Activated CD4-positive, alpha-beta memory T cell treated with anti-CD3 and anti-CD28 coated beads, Interleukin-2, amount 10 ng/mL, durations not matched to agents 7 days and 5 days (primary cell): ENCODE data around the gene MCM3. TPM values are rescaled to one million over a fixed set of nuclear protein-coding genes. Genes with fewer than 3 reads are reported as not detected.

Source experiments
- CTCF ChIA-PET: fragments of 350-600 bp; sonication (Branson Sonifier 250); formaldehyde crosslinking; loops from one replicate; lab custom pipeline; 2021; ENCODE audit warnings: antibody characterized with exemption, inconsistent platforms; lab: Charles Lee
- POLR2A ChIA-PET: fragments of 350-600 bp; sonication (Branson Sonifier 250); formaldehyde crosslinking; loops from one replicate; lab custom pipeline; 2021; ENCODE audit warnings: antibody characterized with exemption; lab: Charles Lee
- DNase-seq: peaks from one replicate; pipeline ENCODE4 v3.0.0-alpha.2; 2020
- H3K27ac Mint-ChIP-seq: one replicate; pipeline ENCODE4 v1.8.0; 2021; ENCODE audit warnings: mild to moderate bottlenecking, mixed read lengths
- H3K27me3 Mint-ChIP-seq: one replicate; pipeline ENCODE4 v1.8.0; 2021; ENCODE audit warnings: mixed read lengths
- H3K36me3 Mint-ChIP-seq: one replicate; pipeline ENCODE4 v1.8.0; 2021; ENCODE audit warnings: low read depth, mixed read lengths
- H3K4me1 Mint-ChIP-seq: one replicate; pipeline ENCODE4 v1.8.0; 2021; ENCODE audit warnings: mixed read lengths
- H3K4me3 Mint-ChIP-seq: one replicate; pipeline ENCODE4 v1.8.0; 2021; ENCODE audit warnings: mild to moderate bottlenecking, mixed read lengths
- H3K9me3 Mint-ChIP-seq: one replicate; pipeline ENCODE4 v1.8.0; 2021; ENCODE audit warnings: mixed read lengths
- total RNA-seq, 2 experiments: library from RNA; stranded (reverse); gene quantifications; one replicate each; pipeline ENCODE4 v1.2.3, GENCODE V29; 2021

The MCM3 gene
- total RNA-seq, 2 experiments from 2014 or later: 149 TPM

- Mint-ChIP-seq H3K4me3 (no peak overlapping the region), H3K4me1 (peaks cover 8% of the 10 kb centered on the region), H3K27me3 (no peaks in the 10 kb centered on the region), H3K27ac (peak overlapping the region; percentile 47), H3K36me3 (peaks cover 76% of the 10 kb centered on the region), H3K9me3 (no peaks in the 10 kb centered on the region)
- ChIA-PET CTCF (interaction anchor here (0.6 to 3.8 kb wide), 28 partner anchors 9 to 372 kb away, joined by 3 to 51 read pairs (median 5); partner anchors contain the start of gene PAQR8), POLR2A (interaction anchor here (0.7 to 2.1 kb wide), 5 partner anchors 9 to 101 kb away, joined by 4 to 8 read pairs (median 5); no protein-coding TSS in a partner anchor)
- peak; percentile 77 for DNase-seq
Observed at GRCh38 chr6:52263709-52264540, 20.6 kb downstream of the MCM3 start.

GRCh38 chr6:52262620-52263344 lies 21.8 kb downstream of the MCM3 start:
- ChIA-PET POLR2A (interaction anchor here (0.6 to 1.5 kb wide), 4 partner anchors 8 to 98 kb away, joined by 3 to 5 read pairs (median 4); no protein-coding TSS in a partner anchor), CTCF (interaction anchor here (0.8 to 3.8 kb wide), 24 partner anchors 7 to 400 kb away, joined by 3 to 51 read pairs (median 5); no protein-coding TSS in a partner anchor)
- no peaks in the 10 kb centered on the region for H3K9me3 Mint-ChIP-seq
- peaks cover 67% of the 10 kb centered on the region for H3K36me3 Mint-ChIP-seq
- H3K27ac Mint-ChIP-seq: no peak overlapping the region
- H3K4me1 Mint-ChIP-seq: peaks cover 6% of the 10 kb centered on the region
- H3K4me3 Mint-ChIP-seq: no peak overlapping the region
- no peaks in the 10 kb centered on the region for H3K27me3 Mint-ChIP-seq
- no peak for DNase-seq

DNA sequence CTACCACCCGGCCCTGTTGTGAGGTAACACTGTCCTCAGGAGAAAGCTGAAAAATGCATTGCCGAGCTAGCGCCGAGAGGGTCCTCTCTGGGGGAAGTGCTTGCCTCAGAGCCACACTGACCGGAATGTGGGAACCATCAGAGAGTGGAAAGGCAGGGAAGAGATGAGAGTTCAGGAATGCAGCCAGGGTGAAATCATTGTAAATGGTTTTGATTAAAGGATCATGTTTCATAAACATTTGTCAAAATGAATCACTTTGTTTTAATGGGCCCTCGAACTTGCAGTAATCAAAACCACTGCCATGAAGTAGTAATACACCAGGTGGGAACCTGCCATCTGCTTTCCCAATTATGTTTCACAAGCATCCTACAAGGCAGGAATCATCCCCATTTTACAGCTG lies 23.3 kb downstream of the MCM3 start:
- H3K27me3 Mint-ChIP-seq: peaks cover 4% of the 10 kb centered on the region

DNA sequence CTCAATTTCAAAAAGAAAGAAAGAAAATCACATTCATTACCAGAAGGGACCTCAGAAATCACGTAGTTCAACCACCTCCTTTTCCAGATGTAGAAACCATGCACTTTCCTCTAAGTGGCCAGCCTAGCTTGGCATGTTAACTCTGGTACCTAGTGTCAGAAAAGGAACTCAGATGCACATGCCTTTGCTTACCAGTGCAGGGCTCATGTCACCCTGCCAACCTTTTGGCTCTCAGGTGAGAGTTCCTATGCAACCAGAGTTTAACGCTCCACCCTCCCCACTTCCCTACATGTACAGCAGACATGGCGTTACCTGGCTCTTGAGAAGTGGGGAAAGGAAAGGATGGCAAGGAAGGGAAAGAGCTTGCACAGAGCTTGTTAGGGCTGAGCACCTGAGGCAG lies 23.9 kb downstream of the MCM3 start:
- no peaks in the 10 kb centered on the region for H3K9me3 Mint-ChIP-seq
- peaks cover 4% of the 10 kb centered on the region for H3K27me3 Mint-ChIP-seq
- H3K4me3 Mint-ChIP-seq: no peak overlapping the region
- no peak for DNase-seq
- ChIA-PET CTCF (interaction anchor here (0.8 to 3.7 kb wide), 7 partner anchors 10 to 197 kb away, joined by 3 to 18 read pairs (median 4); no protein-coding TSS in a partner anchor), POLR2A (interaction anchor here (1.2 kb wide), 1 partner anchor 52 kb away, joined by 3 read pairs; no protein-coding TSS in a partner anchor)
- peaks cover 10% of the 10 kb centered on the region for H3K4me1 Mint-ChIP-seq
- H3K27ac Mint-ChIP-seq: no peak overlapping the region
- peaks cover 49% of the 10 kb centered on the region for H3K36me3 Mint-ChIP-seq

More for the DNA sequence above, 23.3 kb downstream of the MCM3 start:
- Mint-ChIP-seq H3K4me1 (peaks cover 7% of the 10 kb centered on the region), H3K27ac (no peak overlapping the region), H3K4me3 (no peak overlapping the region), H3K36me3 (peaks cover 53% of the 10 kb centered on the region), H3K9me3 (no peaks in the 10 kb centered on the region)
- ChIA-PET POLR2A (interaction anchor here (1.1 kb wide), 1 partner anchor 23 kb away, joined by 3 read pairs; the partner anchor contains the start of gene MCM3), CTCF (interaction anchor here (1.0 to 3.7 kb wide), 7 partner anchors 9 to 402 kb away, joined by 3 to 18 read pairs (median 5); no protein-coding TSS in a partner anchor)
- no peak for DNase-seq

GRCh38 chr6:52255434-52255833 lies 29.1 kb downstream of the MCM3 start:
- no peak overlapping the region for H3K27ac Mint-ChIP-seq
- peaks cover 40% of the 10 kb centered on the region for H3K27me3 Mint-ChIP-seq
- H3K4me3 Mint-ChIP-seq: peak overlapping the region; percentile 12
- H3K9me3 Mint-ChIP-seq: no peaks in the 10 kb centered on the region
- H3K4me1 Mint-ChIP-seq: peaks cover 46% of the 10 kb centered on the region
- ChIA-PET CTCF (interaction anchor here (1.4 kb wide), 1 partner anchor 9 kb away, joined by 6 read pairs; no protein-coding TSS in a partner anchor), POLR2A (interaction anchor here (1.4 to 1.9 kb wide), 2 partner anchors 8 to 135 kb away, joined by 3 to 4 read pairs; no protein-coding TSS in a partner anchor)
- DNase-seq: no peak
- peaks cover 6% of the 10 kb centered on the region for H3K36me3 Mint-ChIP-seq

GRCh38 chr6:52254731-52255378 lies 29.7 kb downstream of the MCM3 start:
- no peak for DNase-seq
- peak overlapping the region; percentile 12 for H3K27ac Mint-ChIP-seq
- ChIA-PET CTCF (interaction anchor here (0.9 to 1.6 kb wide), 3 partner anchors 9 to 189 kb away, joined by 3 to 7 read pairs (median 6); no protein-coding TSS in a partner anchor), POLR2A (interaction anchor here (1.4 to 1.9 kb wide), 2 partner anchors 9 to 136 kb away, joined by 3 to 4 read pairs; no protein-coding TSS in a partner anchor)
- peaks cover 3% of the 10 kb centered on the region for H3K36me3 Mint-ChIP-seq
- H3K4me3 Mint-ChIP-seq: peak overlapping the region; percentile 12
- peaks cover 43% of the 10 kb centered on the region for H3K27me3 Mint-ChIP-seq
- H3K9me3 Mint-ChIP-seq: no peaks in the 10 kb centered on the region
- H3K4me1 Mint-ChIP-seq: peaks cover 49% of the 10 kb centered on the region

GRCh38 chr6:52253494-52253893 lies 31.0 kb downstream of the MCM3 start:
- Mint-ChIP-seq H3K4me3 (no peak overlapping the region), H3K4me1 (peaks cover 49% of the 10 kb centered on the region), H3K9me3 (no peaks in the 10 kb centered on the region), H3K27ac (no peak overlapping the region), H3K27me3 (peaks cover 54% of the 10 kb centered on the region), H3K36me3 (no peaks in the 10 kb centered on the region)
- POLR2A ChIA-PET: interaction anchor here (1.0 to 1.2 kb wide), 3 partner anchors 14 to 97 kb away, joined by 4 to 5 read pairs (median 4); no protein-coding TSS in a partner anchor
- peak; percentile 52 for DNase-seq
- CTCF ChIA-PET: interaction anchor here (0.7 to 1.6 kb wide), 4 partner anchors 10 to 1543 kb away, joined by 3 to 7 read pairs (median 6); no protein-coding TSS in a partner anchor

- no peak overlapping the region for H3K4me3 Mint-ChIP-seq
- ChIA-PET CTCF (interaction anchor here (1.1 to 1.2 kb wide), 2 partner anchors 9 to 12 kb away, joined by 3 read pairs; no protein-coding TSS in a partner anchor), POLR2A (interaction anchor here (1.1 to 1.3 kb wide), 2 partner anchors 17 to 20 kb away, joined by 3 to 4 read pairs; no protein-coding TSS in a partner anchor)
- H3K9me3 Mint-ChIP-seq: no peaks in the 10 kb centered on the region
- no peak for DNase-seq
- H3K36me3 Mint-ChIP-seq: no peaks in the 10 kb centered on the region
- H3K4me1 Mint-ChIP-seq: peaks cover 48% of the 10 kb centered on the region
- no peak overlapping the region for H3K27ac Mint-ChIP-seq
- H3K27me3 Mint-ChIP-seq: peaks cover 61% of the 10 kb centered on the region
Observed at GRCh38 chr6:52251113-52251512, 33.4 kb downstream of the MCM3 start.

GRCh38 chr6:52249078-52249477 lies 35.5 kb downstream of the MCM3 start:
- ChIA-PET CTCF (interaction anchor here (0.8 kb wide), 1 partner anchor 16 kb away, joined by 3 read pairs; no protein-coding TSS in a partner anchor), POLR2A (no interaction called here)
- H3K4me1 Mint-ChIP-seq: peaks cover 30% of the 10 kb centered on the region
- no peak for DNase-seq
- H3K36me3 Mint-ChIP-seq: no peaks in the 10 kb centered on the region
- H3K27me3 Mint-ChIP-seq: peaks cover 63% of the 10 kb centered on the region
- no peak overlapping the region for H3K27ac Mint-ChIP-seq
- H3K9me3 Mint-ChIP-seq: no peaks in the 10 kb centered on the region
- H3K4me3 Mint-ChIP-seq: no peak overlapping the region

- Mint-ChIP-seq H3K9me3 (no peaks in the 10 kb centered on the region), H3K36me3 (no peaks in the 10 kb centered on the region), H3K4me1 (peaks cover 4% of the 10 kb centered on the region), H3K4me3 (no peak overlapping the region), H3K27ac (no peak overlapping the region), H3K27me3 (peaks cover 51% of the 10 kb centered on the region)
- no peak for DNase-seq
- CTCF ChIA-PET: no interaction called here
- POLR2A ChIA-PET: no interaction called here
Observed at GRCh38 chr6:52245425-52245824, 39.1 kb downstream of the MCM3 start.

GRCh38 chr6:52244400-52244799 lies 40.1 kb downstream of the MCM3 start, which contains the start of gene IL17F:
IL17F (minus strand) TSS chr6:52244500; CDS start chr6:52244429, 71 bp downstream.
- POLR2A ChIA-PET: no interaction called here
- H3K4me3 Mint-ChIP-seq: no peak within 1 kb of the TSS
- CTCF ChIA-PET: no interaction called here
- no peaks in the 10 kb centered on the region for H3K9me3 Mint-ChIP-seq
- no peaks in the 10 kb centered on the region for H3K36me3 Mint-ChIP-seq
- H3K4me1 Mint-ChIP-seq: no peaks in the 10 kb centered on the region
- H3K27me3 Mint-ChIP-seq: peaks cover 50% of the 10 kb centered on the region
- DNase-seq: no peak
- no peak within 1 kb of the TSS for H3K27ac Mint-ChIP-seq
